Activated CD8-positive, alpha-beta memory T cell treated with anti-CD3 and anti-CD28 coated beads for 24 hours (primary cell): Measurements from ENCODE around the gene DNASE1L1.

Experiments used
- DNase-seq: peaks from one replicate; pipeline ENCODE4 v3.0.0-alpha.2; 2020

Gene DNASE1L1

GRCh38 chrX:154436374-154436982, 27.4 kb upstream of the DNASE1L1 start:
- peak; percentile 72 for DNase-seq

GRCh38 chrX:154435171-154435733, 26.2 kb upstream of the DNASE1L1 start:
- no peak for DNase-seq

- no peak for DNase-seq
Measured at GRCh38 chrX:154434394-154435168, 25.5 kb upstream of the DNASE1L1 start.

GRCh38 chrX:154433605-154434004, 24.6 kb upstream of the DNASE1L1 start:
- DNase-seq = no peak

- DNase-seq = no peak
Measured at GRCh38 chrX:154432210-154432609, 23.2 kb upstream of the DNASE1L1 start.

DNA sequence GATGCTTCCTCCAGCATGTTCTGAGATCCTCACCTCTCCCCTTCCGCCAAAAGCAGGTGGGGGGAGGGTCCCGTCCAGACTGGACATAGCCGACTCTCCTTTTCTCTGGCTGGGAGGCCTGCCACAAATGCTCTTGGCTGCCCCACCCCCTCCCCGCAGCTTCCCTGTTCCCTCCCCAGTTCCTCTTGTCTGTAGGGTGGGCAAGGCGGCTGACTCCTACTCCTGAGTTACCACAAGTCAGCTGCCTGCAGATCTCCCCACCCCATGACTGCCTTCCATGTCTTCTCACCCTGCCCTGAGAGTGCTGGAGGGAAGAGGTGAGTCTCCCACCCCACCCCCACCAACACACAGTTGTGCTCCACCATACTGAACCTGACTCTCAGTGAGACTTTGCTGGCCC, 22.3 kb upstream of the DNASE1L1 start:
- no peak for DNase-seq

GRCh38 chrX:154430916-154431315, 21.9 kb upstream of the DNASE1L1 start:
- no peak for DNase-seq

- no peak for DNase-seq
Measured at GRCh38 chrX:154430479-154430878, 21.4 kb upstream of the DNASE1L1 start.

DNA sequence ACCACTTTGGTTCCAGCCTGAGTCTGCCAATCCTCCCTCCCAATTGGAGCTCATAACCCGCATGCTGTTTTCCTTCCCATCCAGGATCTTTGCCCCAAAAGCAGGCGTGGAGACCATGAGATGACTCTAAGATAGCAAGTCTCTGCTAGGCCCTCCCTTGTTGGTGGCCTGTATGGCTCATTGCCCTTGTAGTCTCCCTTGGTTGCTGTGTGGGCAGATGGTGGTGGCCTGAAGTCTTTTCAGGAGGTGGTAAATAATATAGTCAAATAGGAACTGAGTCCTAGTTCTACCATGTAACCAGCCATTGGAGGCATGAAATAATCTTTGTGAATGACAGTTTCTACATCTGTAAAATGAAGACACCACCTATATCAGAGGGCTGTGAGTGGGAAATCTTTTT, 20.7 kb upstream of the DNASE1L1 start:
- no peak for DNase-seq

DNA sequence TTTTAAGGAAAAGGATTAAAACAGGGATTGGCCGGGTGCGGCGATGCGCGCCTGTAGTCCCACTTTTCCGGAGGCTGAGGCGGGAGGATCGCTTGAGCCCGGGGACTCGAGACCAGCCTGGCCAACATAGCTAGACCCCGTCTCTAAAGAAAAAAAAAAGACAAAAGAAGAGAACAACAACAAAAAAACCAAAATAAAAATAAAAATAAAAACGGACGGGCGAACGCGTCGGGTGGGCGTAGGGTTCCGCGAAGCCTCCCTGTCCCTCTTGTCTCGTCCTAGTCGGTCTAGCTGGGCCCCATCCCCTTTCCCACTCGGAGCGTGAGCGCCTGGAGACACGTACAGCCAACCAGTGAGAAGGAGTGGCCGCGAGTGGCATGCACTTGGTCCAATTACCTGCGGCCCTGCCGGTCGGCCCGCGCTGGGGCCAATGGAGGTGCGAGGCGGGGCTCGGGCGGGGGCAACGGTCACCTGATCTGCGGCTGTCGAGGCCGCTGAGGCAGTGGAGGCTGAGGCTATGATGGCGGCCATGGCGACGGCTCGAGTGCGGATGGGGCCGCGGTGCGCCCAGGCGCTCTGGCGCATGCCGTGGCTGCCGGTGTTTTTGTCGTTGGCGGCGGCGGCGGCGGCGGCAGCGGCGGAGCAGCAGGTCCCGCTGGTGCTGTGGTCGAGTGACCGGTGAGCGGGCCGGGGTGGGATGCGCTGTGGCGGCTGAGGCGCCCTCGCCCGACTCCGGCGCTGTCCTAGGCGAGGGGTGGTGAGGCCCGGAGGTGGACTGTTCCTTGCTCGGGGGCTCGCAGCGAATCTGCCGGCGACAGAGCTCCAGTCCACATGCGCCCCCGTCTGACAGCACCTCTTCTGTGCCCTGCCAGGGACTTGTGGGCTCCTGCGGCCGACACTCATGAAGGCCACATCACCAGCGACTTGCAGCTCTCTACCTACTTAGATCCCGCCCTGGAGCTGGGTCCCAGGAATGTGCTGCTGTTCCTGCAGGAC, 19.4 kb upstream of the DNASE1L1 start, which contains the start of gene ATP6AP1:
Gene ATP6AP1 (plus strand): TSS at position 502 of the 996 bp plus-strand sequence. CDS start 16 bp downstream, at position 518.
- DNase-seq = peak; percentile 89

DNA sequence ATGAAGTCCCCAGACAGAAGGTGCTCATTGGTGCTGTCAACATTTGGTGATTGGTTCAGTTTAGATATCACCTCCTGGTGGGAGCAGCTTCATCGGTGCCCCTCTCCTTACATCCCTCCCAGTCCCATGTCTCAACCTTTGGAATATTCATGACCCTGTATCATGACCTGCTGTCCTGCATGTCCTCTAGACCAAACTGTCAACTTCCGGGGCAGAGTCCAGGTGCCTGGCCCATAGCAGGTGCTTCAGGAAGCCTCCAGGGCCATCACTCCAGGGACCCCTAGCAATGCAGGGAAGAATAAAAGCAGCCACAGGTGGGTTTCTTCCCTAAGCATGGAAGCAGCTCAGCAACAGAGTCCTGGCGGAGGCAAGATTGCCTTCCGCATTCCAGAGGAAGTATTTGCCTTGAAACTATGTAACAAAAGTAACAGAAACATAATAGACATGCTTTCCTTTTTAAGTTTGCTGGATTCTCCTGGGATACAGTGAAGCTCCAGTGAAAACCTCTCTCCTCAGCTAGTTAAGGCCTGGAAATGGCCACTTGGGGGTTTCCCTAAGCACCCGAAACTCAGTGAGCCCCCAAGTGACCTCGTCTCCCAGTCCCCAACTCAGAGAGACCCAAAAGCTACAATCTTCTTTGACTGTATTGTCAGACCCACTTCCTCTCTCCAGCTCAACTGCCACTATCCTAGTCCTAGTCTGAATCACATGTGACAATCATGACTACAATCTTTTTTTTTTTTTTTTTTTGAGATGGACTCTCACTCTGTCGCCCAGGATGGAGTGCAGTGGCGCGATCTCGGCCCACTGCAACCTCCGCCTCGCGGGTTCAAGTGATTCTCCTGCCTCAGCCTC, 18.1 kb upstream of the DNASE1L1 start:
- no peak for DNase-seq

DNA sequence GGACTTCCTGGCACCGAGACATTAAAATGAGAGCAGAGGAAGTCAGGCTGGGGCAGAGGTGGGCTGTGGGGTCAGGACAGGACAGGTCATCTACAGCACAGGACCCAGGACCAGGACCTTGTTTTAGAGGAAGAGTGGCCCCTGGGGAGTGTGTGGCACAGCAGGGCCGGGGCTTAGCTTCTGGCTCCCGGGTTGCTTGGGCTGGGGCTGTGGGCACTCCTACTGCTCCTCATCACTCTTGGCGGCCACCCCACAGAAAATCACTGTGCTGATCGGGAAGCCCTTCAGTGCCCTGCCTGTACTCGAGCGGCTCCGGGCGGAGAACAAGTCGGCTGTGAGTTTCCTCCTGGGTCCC, 11.3 kb upstream of the DNASE1L1 start:
- DNase-seq = no peak

DNA sequence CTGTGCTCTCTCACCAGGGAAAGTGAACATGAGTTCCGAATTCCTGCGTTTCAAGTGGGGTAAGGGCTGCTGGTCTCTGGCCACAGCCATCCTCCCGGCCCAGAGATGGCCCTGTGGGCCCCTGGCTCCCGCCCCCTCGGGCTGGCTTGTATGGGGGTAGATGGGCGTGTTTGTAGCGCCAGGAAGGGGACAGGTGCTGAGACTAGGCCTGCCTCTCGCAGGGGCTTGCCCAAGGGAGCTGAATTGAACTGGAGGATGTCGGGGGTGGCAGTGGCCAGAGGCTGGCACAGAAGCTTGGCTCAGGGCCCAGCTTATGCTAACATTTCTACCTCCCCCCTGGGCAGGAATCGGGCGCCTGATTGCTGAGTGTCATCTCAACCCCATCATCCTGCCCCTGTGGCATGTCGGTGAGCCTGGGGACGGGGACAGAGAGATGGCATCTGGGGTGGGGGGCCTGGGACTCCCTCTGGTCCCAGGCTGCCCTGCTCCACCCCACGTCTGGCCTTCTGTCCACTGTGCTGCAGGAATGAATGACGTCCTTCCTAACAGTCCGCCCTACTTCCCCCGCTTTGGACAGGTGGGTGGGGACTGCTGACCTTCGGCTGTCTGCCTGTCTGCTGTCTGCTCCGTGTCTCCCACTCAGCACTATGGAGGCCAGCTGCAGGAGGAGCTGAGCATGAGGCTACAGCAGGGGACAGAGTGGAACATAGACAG, 10.8 kb upstream of the DNASE1L1 start:
- no peak for DNase-seq

- no peak for DNase-seq
Measured at GRCh38 chrX:154419189-154419588, 10.1 kb upstream of the DNASE1L1 start.

DNA sequence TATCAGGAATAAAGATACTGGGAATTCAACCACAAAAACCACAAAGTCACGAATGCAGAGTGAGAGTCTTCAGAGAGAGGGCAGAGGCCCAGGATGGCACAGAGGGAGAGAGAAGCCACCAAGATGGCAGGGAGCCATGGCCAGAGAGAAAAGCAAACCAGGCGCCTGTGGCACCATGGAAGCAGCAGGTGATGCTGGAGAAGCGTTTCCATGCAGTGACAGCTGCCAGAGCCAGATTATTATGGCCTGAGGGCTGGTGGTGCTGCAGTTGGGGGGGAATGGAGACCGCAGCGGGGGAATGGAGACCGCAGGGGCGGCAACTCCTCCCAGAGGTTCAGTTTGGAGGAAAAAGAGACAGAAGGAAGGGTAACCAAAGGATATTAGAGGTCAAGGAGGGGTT, 8.1 kb upstream of the DNASE1L1 start:
- no peak for DNase-seq

DNA sequence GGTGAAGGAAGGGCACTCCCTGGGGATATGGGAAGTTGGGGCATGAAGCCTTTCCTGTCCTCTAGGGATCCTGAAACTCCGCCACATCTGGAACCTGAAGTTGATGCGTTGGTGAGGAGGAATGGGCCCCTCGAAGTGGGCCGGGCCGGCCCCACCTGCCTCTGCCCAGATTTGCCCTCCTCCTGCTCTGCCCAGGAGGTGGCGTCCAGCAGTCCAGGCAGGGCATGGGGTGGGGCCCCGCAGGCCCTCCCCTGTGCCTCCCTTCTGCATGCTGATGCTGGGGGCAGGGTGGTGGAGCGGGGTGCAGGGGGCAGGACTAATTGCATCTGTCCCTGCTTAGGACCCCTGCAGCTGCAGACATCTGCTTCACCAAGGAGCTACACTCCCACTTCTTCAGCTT, 4.1 kb upstream of the DNASE1L1 start:
- no peak for DNase-seq

DNA sequence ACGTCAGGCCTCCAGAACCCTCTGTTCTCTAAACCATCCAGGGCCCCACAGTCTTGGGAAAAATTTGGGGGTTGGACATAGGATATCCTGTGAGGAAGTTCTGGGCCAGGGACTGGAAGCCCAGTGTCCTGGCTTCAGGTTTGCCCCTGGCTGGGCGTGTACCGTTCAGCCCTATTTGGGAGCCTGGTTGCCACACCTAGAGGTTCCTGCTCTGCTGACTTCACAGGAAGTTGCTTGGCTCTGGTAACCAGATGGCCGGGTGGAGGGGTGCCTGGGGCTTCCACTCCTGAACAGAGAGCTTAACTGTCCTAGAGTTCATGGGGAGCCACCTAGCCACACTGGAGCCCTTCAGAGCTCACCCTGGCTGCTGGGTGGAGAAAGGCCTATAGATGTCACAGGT, 3.4 kb upstream of the DNASE1L1 start:
- peak; percentile 63 for DNase-seq

- DNase-seq = peak; percentile 82
Measured at GRCh38 chrX:154411981-154412340, 2.9 kb upstream of the DNASE1L1 start.

GRCh38 chrX:154408659-154409221, 314 bp downstream of the DNASE1L1 start:
- DNase-seq = no peak

DNA sequence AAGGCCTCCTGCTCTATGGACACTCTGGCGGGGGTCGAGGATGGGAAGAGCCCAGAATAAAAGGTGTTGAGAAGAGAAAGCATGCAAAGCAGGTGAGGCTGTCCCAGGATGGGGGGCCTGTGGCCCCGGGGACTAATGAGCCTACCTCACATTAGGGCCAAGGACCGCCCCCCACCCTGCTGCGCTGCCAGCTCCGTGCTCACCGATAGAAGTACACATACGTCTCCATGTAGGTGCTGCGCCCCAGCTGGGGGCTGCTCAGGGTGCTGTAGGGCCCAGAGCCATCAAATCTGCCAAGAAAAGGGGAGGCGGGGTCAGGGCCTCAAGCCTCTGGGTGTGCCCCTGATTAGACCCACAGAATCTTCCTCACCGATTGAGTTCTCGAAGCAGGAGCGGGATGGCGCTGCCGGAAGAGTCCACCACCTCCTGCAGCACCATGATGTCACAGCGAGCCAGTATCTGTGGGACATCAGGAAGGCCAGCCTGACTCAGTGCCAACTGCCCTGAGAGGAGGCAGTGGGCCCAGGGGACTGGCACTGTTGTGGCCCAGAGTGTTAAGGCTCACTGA, 4.3 kb downstream of the DNASE1L1 start:
- no peak for DNase-seq

DNA sequence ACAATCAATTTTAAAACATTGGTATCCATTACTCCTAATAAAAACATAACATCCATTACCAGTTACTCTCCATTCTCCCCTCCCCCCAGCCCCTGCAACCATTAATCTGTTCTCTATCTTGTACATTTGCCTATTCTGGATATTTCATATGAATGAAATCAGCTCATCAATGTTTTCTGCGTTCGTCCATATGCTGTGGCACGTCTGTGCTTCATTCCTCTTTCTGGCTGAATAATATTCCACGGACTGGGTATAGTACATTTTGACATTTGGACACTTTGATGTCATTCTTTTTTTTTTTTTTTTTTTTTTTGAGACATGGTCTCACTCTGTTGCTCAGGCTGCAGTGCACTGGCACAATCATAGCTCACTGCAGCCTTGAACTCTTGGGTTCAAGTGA, 5.2 kb downstream of the DNASE1L1 start:
- DNase-seq = no peak
